ENCODE measurements around the gene PIK3R6. TPM values are rescaled to one million over a fixed set of nuclear protein-coding genes. Genes with fewer than 3 reads are reported as not detected.

Gene PIK3R6
- total RNA-seq, 2 donors from 2014 or later = 2.1 to 2.5 TPM

DNA sequence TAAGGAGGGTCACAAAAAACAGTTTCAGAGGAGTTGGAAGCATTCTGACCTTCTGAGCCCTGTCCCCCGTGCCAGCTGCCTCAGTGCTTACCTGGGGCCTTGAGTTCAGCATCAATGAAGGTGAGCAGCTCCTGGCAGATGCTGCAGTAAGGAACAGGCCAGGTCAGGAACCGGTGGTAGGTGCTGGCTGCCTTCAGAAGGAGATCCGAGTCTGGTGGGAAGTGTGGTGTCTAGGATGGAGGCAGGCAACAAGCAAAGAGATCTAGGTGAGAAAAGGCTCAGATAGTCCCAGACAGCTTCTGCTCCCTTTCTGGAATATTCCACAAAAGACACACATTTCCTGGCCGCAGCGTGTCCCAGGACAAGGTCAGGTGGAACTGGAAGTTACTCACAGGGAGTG lies 37.2 kb upstream of the PIK3R6 start:
- peaks cover 6% of the 10 kb centered on the region for H3K27me3 Mint-ChIP-seq (ENCODE audit: insufficient read depth)
- Histone ChIP-seq H3K36me3 (ENCODE audit: control insufficient read depth, insufficient read depth, low read length) (no peaks in the 10 kb centered on the region), H3K27me3 (ENCODE audit: control insufficient read depth, insufficient read depth, low read length, poor library complexity, severe bottlenecking) (no peaks in the 10 kb centered on the region), H3K9ac (ENCODE audit: extremely low read depth, low read length, poor library complexity, severe bottlenecking) (no peak overlapping the region), H3K27ac (ENCODE audit: low read depth, low read length) (no peak overlapping the region), H3K9me3 (ENCODE audit: control insufficient read depth, low read length) (no peaks in the 10 kb centered on the region), H3K4me3 (ENCODE audit: low read length) (no peak overlapping the region), H3K4me1 (ENCODE audit: control insufficient read depth, insufficient read depth, low read length) (no peaks in the 10 kb centered on the region)
- no peaks in the 10 kb centered on the region for H3K36me3 Mint-ChIP-seq (ENCODE audit: low read depth)
- peaks cover 3% of the 10 kb centered on the region for H3K4me1 Mint-ChIP-seq
- WGBS, 2 experiments (ENCODE audit: insufficient coverage in 1 of 2, insufficient read length in 1 of 2) = 83 to 94% methylated on average over 2 to 5 of the region's 5 CpGs
- TF ChIP-seq, protein P1, sequence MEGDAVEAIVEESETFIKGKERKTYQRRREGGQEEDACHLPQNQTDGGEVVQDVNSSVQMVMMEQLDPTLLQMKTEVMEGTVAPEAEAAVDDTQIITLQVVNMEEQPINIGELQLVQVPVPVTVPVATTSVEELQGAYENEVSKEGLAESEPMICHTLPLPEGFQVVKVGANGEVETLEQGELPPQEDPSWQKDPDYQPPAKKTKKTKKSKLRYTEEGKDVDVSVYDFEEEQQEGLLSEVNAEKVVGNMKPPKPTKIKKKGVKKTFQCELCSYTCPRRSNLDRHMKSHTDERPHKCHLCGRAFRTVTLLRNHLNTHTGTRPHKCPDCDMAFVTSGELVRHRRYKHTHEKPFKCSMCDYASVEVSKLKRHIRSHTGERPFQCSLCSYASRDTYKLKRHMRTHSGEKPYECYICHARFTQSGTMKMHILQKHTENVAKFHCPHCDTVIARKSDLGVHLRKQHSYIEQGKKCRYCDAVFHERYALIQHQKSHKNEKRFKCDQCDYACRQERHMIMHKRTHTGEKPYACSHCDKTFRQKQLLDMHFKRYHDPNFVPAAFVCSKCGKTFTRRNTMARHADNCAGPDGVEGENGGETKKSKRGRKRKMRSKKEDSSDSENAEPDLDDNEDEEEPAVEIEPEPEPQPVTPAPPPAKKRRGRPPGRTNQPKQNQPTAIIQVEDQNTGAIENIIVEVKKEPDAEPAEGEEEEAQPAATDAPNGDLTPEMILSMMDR (conservative IDR thresholded peaks at IDR 0.05) = no peak
- peak; percentile 28 for DNase-seq
- H3K9me3 Mint-ChIP-seq = no peaks in the 10 kb centered on the region
- no peak overlapping the region for H3K4me3 Mint-ChIP-seq
- H3K27ac Mint-ChIP-seq = no peak overlapping the region

- H3K4me3 Mint-ChIP-seq = no peak overlapping the region
- Histone ChIP-seq H3K4me3 (ENCODE audit: low read length) (no peak overlapping the region), H3K27ac (ENCODE audit: low read depth, low read length) (no peak overlapping the region), H3K9ac (ENCODE audit: extremely low read depth, low read length, poor library complexity, severe bottlenecking) (no peak overlapping the region), H3K9me3 (ENCODE audit: control insufficient read depth, low read length) (no peaks in the 10 kb centered on the region), H3K4me1 (ENCODE audit: control insufficient read depth, insufficient read depth, low read length) (no peaks in the 10 kb centered on the region), H3K36me3 (ENCODE audit: control insufficient read depth, insufficient read depth, low read length) (no peaks in the 10 kb centered on the region), H3K27me3 (ENCODE audit: control insufficient read depth, insufficient read depth, low read length, poor library complexity, severe bottlenecking) (no peaks in the 10 kb centered on the region)
- 82 to 83% methylated on average over 1 to 2 of the region's 2 CpGs for WGBS, 2 experiments (ENCODE audit: insufficient coverage in 1 of 2, insufficient read length in 1 of 2)
- no peaks in the 10 kb centered on the region for H3K9me3 Mint-ChIP-seq
- peaks cover 3% of the 10 kb centered on the region for H3K4me1 Mint-ChIP-seq
- H3K27me3 Mint-ChIP-seq (ENCODE audit: insufficient read depth) = peaks cover 6% of the 10 kb centered on the region
- no peak overlapping the region for H3K27ac Mint-ChIP-seq
- TF ChIP-seq, protein P1 (conservative IDR thresholded peaks at IDR 0.05) = no peak
- DNase-seq = peak; percentile 28
- H3K36me3 Mint-ChIP-seq (ENCODE audit: low read depth) = no peaks in the 10 kb centered on the region
Measured at GRCh38 chr17:8904201-8904600, 36.7 kb upstream of the PIK3R6 start.

GRCh38 chr17:8900626-8901585 lies 33.4 kb upstream of the PIK3R6 start:
- Histone ChIP-seq H3K4me3 (ENCODE audit: low read length) (no peak overlapping the region), H3K27me3 (ENCODE audit: control insufficient read depth, insufficient read depth, low read length, poor library complexity, severe bottlenecking) (no peaks in the 10 kb centered on the region), H3K9me3 (ENCODE audit: control insufficient read depth, low read length) (no peaks in the 10 kb centered on the region), H3K27ac (ENCODE audit: low read depth, low read length) (no peak overlapping the region), H3K36me3 (ENCODE audit: control insufficient read depth, insufficient read depth, low read length) (no peaks in the 10 kb centered on the region), H3K9ac (ENCODE audit: extremely low read depth, low read length, poor library complexity, severe bottlenecking) (no peak overlapping the region), H3K4me1 (ENCODE audit: control insufficient read depth, insufficient read depth, low read length) (no peaks in the 10 kb centered on the region)
- peaks cover 7% of the 10 kb centered on the region for H3K4me1 Mint-ChIP-seq
- H3K27ac Mint-ChIP-seq = no peak overlapping the region
- TF ChIP-seq, protein P1 (conservative IDR thresholded peaks at IDR 0.05) = peak; percentile 30
- WGBS, 2 experiments (ENCODE audit: insufficient coverage in 1 of 2, insufficient read length in 1 of 2) = 60 to 77% methylated on average over 9 to 15 of the region's 15 CpGs
- peak; percentile 50 for DNase-seq
- H3K9me3 Mint-ChIP-seq = no peaks in the 10 kb centered on the region
- H3K4me3 Mint-ChIP-seq = no peak overlapping the region
- H3K36me3 Mint-ChIP-seq (ENCODE audit: low read depth) = no peaks in the 10 kb centered on the region
- peaks cover 12% of the 10 kb centered on the region for H3K27me3 Mint-ChIP-seq (ENCODE audit: insufficient read depth)
